Parathyroid adenoma (tissue), 2 donors: ENCODE measurements around the gene LGR4.

Source experiments
- H2AFZ ChIP-seq: fragments of 300-600 bp; sonication (generic); one replicate; pipeline ENCODE4 v1.7.0; 2017; ENCODE audit warnings: antibody characterized with exemption, mild to moderate bottlenecking
- H3K27ac ChIP-seq: fragments of 300-600 bp; sonication (generic); one replicate; pipeline ENCODE4 v1.7.0; 2017
- H3K27me3 ChIP-seq: fragments of 300-600 bp; sonication (generic); one replicate; pipeline ENCODE4 v1.7.0; 2017; ENCODE audit warnings: low read length; ENCODE audit not compliant: control insufficient read depth, insufficient read depth
- H3K36me3 ChIP-seq: fragments of 300-600 bp; sonication (generic); one replicate; pipeline ENCODE4 v1.7.0; 2017; ENCODE audit warnings: low read length; ENCODE audit not compliant: control insufficient read depth, insufficient read depth
- H3K4me1 ChIP-seq: fragments of 300-600 bp; sonication (generic); one replicate; pipeline ENCODE4 v1.7.0; 2017; ENCODE audit warnings: control low read depth
- H3K4me2 ChIP-seq: fragments of 300-600 bp; sonication (generic); one replicate; pipeline ENCODE4 v1.7.0; 2017; ENCODE audit warnings: low read length
- H3K4me3 ChIP-seq: fragments of 300-600 bp; sonication (generic); one replicate; pipeline ENCODE4 v1.7.0; 2017; ENCODE audit warnings: low read depth, low read length
- H3K79me2 ChIP-seq: fragments of 300-600 bp; sonication (generic); one replicate; pipeline ENCODE4 v1.7.0; 2017; ENCODE audit warnings: control low read depth
- H3K9ac ChIP-seq: fragments of 300-600 bp; sonication (generic); one replicate; pipeline ENCODE4 v1.7.0; 2017; ENCODE audit warnings: mild to moderate bottlenecking
- H3K9me3 ChIP-seq: fragments of 300-600 bp; sonication (generic); one replicate; pipeline ENCODE4 v1.7.0; 2017; ENCODE audit warnings: low read length; ENCODE audit not compliant: control insufficient read depth
- CTCF ChIP-seq: fragments of 300-600 bp; sonication (generic); IDR thresholded peaks from one replicate; pipeline ENCODE4 v1.7.0; 2017; ENCODE audit warnings: antibody characterized with exemption, mild to moderate bottlenecking
- donor health status: primary hyperparathyroidism.

The LGR4 gene

DNA sequence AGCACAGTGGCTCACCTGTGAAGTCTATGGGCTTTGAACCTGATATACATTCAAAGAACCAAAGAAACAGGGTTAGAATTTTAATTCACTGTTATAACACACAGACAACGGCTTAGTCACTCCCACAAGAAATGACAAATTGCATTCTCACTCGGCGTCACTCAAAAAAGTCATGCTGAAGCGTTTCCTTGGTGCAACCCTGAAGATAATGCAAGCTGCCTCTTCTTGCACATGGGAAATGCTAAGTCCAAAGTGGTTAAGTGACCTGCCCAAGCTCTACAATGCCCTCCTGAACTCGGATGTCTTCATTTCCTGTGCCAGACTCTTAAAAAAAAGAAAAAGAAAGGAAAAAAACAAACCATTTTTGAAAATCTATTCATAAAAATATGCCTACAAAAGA, 10.0 kb downstream of the LGR4 start:
- no peak overlapping the region for H3K27ac ChIP-seq
- no peak overlapping the region for H2AFZ ChIP-seq
- H3K9ac ChIP-seq: no peak overlapping the region
- no peaks in the 10 kb centered on the region for H3K9me3 ChIP-seq
- H3K4me2 ChIP-seq: no peak overlapping the region
- no peaks in the 10 kb centered on the region for H3K27me3 ChIP-seq
- no peaks in the 10 kb centered on the region for H3K36me3 ChIP-seq
- H3K4me1 ChIP-seq: no peaks in the 10 kb centered on the region
- H3K79me2 ChIP-seq: peaks cover 3% of the 10 kb centered on the region
- no peak overlapping the region for H3K4me3 ChIP-seq
- TF ChIP-seq CTCF: no peak

DNA sequence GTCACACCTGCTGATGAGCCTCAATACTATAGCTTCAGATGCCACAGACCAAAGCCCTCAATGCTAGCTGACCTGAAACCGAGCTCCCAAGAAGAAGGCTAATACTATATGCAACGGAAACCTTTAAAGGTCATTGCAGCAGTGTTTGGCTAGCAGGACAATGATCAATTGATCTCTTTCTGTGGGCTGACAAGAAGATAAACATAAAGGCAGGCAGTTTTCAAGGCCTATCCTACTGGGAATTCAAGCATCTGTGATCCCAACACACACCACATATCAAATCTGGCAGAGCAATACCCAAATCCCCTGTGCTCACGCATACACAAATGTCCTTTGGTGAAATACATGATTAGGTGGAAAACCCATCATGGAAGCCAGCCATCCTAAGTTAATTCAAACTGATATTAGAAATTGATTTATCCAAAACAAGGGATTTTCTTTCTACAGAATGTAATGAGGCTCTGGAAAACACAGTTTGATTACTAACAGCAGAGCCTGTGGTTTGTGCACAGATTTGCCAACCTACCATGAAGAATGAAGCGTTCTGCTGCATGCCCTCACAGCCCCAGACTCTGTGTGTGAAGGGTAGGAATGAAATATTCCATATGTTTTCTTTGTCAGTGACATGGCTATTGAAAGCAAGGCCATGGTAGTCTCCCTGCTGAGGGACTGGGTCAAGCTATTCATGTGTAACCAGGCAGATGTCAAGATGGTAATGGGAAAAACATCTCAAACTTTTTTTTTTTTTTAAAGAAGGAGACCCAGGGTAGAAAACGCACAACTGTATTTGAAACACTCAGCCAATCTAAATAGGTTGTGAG, 12.2 kb downstream of the LGR4 start:
- no peak overlapping the region for H2AFZ ChIP-seq
- no peak overlapping the region for H3K9ac ChIP-seq
- H3K27ac ChIP-seq: no peak overlapping the region
- H3K4me1 ChIP-seq: no peaks in the 10 kb centered on the region
- H3K4me3 ChIP-seq: no peak overlapping the region
- no peak overlapping the region for H3K4me2 ChIP-seq
- no peaks in the 10 kb centered on the region for H3K36me3 ChIP-seq
- peaks cover 3% of the 10 kb centered on the region for H3K79me2 ChIP-seq
- H3K27me3 ChIP-seq: no peaks in the 10 kb centered on the region
- H3K9me3 ChIP-seq: no peaks in the 10 kb centered on the region
- no peak for TF ChIP-seq CTCF

DNA sequence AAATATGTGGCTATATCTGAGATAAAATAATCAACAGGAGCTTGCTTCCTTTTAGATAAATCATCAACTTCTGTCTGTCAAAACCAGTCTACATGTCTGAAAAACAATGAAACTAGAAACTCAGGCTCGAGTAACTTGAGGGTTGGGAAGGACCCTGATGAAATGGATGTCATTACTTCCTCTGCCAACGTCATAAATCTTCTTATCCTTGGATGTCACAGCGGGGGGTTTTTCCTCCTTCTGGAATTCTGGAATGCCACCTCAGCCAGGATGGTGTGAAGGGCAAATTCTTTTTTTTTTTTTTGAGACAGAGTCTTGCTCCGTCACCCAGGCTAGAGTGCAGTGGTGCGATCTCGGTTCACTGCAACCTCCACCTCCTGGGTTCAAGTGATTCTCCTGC, 13.4 kb downstream of the LGR4 start:
- Histone ChIP-seq H3K4me1 (no peaks in the 10 kb centered on the region), H3K9me3 (no peaks in the 10 kb centered on the region), H3K9ac (no peak overlapping the region), H3K36me3 (no peaks in the 10 kb centered on the region), H3K4me2 (no peak overlapping the region), H3K27me3 (no peaks in the 10 kb centered on the region), H2AFZ (no peak overlapping the region), H3K27ac (no peak overlapping the region), H3K4me3 (no peak overlapping the region), H3K79me2 (peaks cover 3% of the 10 kb centered on the region)
- TF ChIP-seq CTCF: no peak

- H3K9me3 ChIP-seq: no peaks in the 10 kb centered on the region
- H3K79me2 ChIP-seq: peaks cover 3% of the 10 kb centered on the region
- no peak overlapping the region for H2AFZ ChIP-seq
- H3K4me3 ChIP-seq: no peak overlapping the region
- no peak overlapping the region for H3K9ac ChIP-seq
- H3K27ac ChIP-seq: no peak overlapping the region
- TF ChIP-seq CTCF: no peak
- no peaks in the 10 kb centered on the region for H3K36me3 ChIP-seq
- no peak overlapping the region for H3K4me2 ChIP-seq
- H3K27me3 ChIP-seq: no peaks in the 10 kb centered on the region
- H3K4me1 ChIP-seq: no peaks in the 10 kb centered on the region
Observed at GRCh38 chr11:27458182-27458581, 14.4 kb downstream of the LGR4 start.

GRCh38 chr11:27456795-27457329, 15.7 kb downstream of the LGR4 start:
- Histone ChIP-seq H3K9me3 (no peaks in the 10 kb centered on the region), H3K4me1 (no peaks in the 10 kb centered on the region), H3K79me2 (peaks cover 3% of the 10 kb centered on the region), H3K4me3 (no peak overlapping the region), H3K27ac (no peak overlapping the region), H3K4me2 (no peak overlapping the region), H3K9ac (no peak overlapping the region), H3K27me3 (no peaks in the 10 kb centered on the region), H3K36me3 (no peaks in the 10 kb centered on the region), H2AFZ (no peak overlapping the region)
- TF ChIP-seq CTCF: no peak
